Mesenchymal stem cell (in vitro differentiated cells and primary cell): ENCODE measurements around the gene INPP5D.

Experiments used
- DNase-seq: peaks from one replicate; pipeline ENCODE4 v3.0.0-alpha.2; 2013
- H2AFZ ChIP-seq: one replicate; pipeline ENCODE4 v1.6.1; 2013; ENCODE audit warnings: low read depth, mild to moderate bottlenecking, control low read depth, inconsistent platforms, low read length, moderate library complexity
- H2AK5ac ChIP-seq: 2 replicates; pipeline ENCODE4 v1.6.1; 2013; ENCODE audit warnings: low read length, moderate library complexity, mild to moderate bottlenecking, inconsistent platforms; ENCODE audit not compliant: severe bottlenecking
- H2BK120ac ChIP-seq: one replicate; pipeline ENCODE4 v1.6.1; 2013; ENCODE audit warnings: low read depth, mild to moderate bottlenecking, inconsistent platforms, low read length, moderate library complexity
- H2BK12ac ChIP-seq, 2 experiments: one replicate each; pipeline ENCODE4 v1.6.1; 2013; ENCODE audit warnings: inconsistent platforms in 2 of 2, low read length in 2 of 2, mild to moderate bottlenecking in 2 of 2, moderate library complexity in 2 of 2, control low read depth in 1 of 2
- H2BK15ac ChIP-seq: one replicate; pipeline ENCODE4 v1.6.1; 2013; ENCODE audit warnings: mild to moderate bottlenecking, low read depth, inconsistent platforms; ENCODE audit not compliant: poor library complexity, severe bottlenecking
- H2BK5ac ChIP-seq: 2 replicates; pipeline ENCODE4 v1.6.1; 2013; ENCODE audit warnings: low read depth, mild to moderate bottlenecking, low read length, control low read depth, inconsistent platforms; ENCODE audit not compliant: poor library complexity, severe bottlenecking
- H3K14ac ChIP-seq, 2 experiments: one replicate each; pipeline ENCODE4 v1.6.1; 2013; ENCODE audit warnings: inconsistent platforms in 2 of 2, low read length in 2 of 2, control low read depth in 1 of 2, mild to moderate bottlenecking in 1 of 2, moderate library complexity in 1 of 2
- H3K18ac ChIP-seq, 2 experiments: one replicate each; pipeline ENCODE4 v1.6.1; 2013; ENCODE audit warnings: inconsistent platforms in 2 of 2, low read length in 2 of 2, control low read depth in 1 of 2, low read depth in 1 of 2, mild to moderate bottlenecking in 1 of 2
- H3K23ac ChIP-seq, 2 experiments: one replicate each; pipeline ENCODE4 v1.6.1; 2013; ENCODE audit warnings: inconsistent platforms in 2 of 2, low read length in 2 of 2, mild to moderate bottlenecking in 2 of 2, moderate library complexity in 2 of 2, control low read depth in 1 of 2
- H3K27ac ChIP-seq: 2 replicates; pipeline ENCODE4 v1.5.1; 2013; ENCODE audit warnings: mild to moderate bottlenecking, moderate library complexity, low read length, control low read depth, inconsistent platforms; ENCODE audit not compliant: poor library complexity, severe bottlenecking
- H3K27me3 ChIP-seq, 2 experiments: 2 replicates each; pipeline versions ENCODE4 v1.6.1 to v1.7.0; 2013; ENCODE audit warnings: low read length in 2 of 2, mild to moderate bottlenecking in 2 of 2, moderate library complexity in 2 of 2, control low read depth in 1 of 2, inconsistent platforms in 1 of 2; ENCODE audit not compliant: control insufficient read depth in 1 of 2, insufficient read depth in 1 of 2
- H3K36me3 ChIP-seq, 2 experiments: 2 replicates each; pipeline versions ENCODE4 v1.6.1 to v1.7.0; 2013; ENCODE audit warnings: low read length in 2 of 2, control low read depth in 1 of 2, inconsistent platforms in 1 of 2, low read depth in 1 of 2, mild to moderate bottlenecking in 1 of 2; ENCODE audit not compliant: insufficient read depth in 2 of 2, control insufficient read depth in 1 of 2
- H3K4ac ChIP-seq, 2 experiments: one replicate each; pipeline ENCODE4 v1.6.1; 2013; ENCODE audit warnings: inconsistent platforms in 2 of 2, low read length in 2 of 2, mild to moderate bottlenecking in 2 of 2, moderate library complexity in 2 of 2, control low read depth in 1 of 2, low read depth in 1 of 2
- H3K4me1 ChIP-seq: 2 replicates; pipeline ENCODE4 v1.6.1; 2013; ENCODE audit warnings: low read depth, low read length, control low read depth; ENCODE audit not compliant: control insufficient read depth, insufficient read depth
- H3K4me2 ChIP-seq: 2 replicates; pipeline ENCODE4 v1.6.1; 2013; ENCODE audit warnings: low read length, mild to moderate bottlenecking, inconsistent platforms; ENCODE audit not compliant: poor library complexity, severe bottlenecking
- H3K4me3 ChIP-seq, 2 experiments: 2 replicates each; pipeline versions ENCODE4 v1.5.1 to v1.7.0; 2013; ENCODE audit warnings: low read length in 2 of 2, mild to moderate bottlenecking in 2 of 2, control low read depth in 1 of 2, low read depth in 1 of 2; ENCODE audit not compliant: insufficient read depth in 1 of 2
- H3K79me1 ChIP-seq: replicated peaks from 2 replicates; pipeline ENCODE4 v1.6.1; 2013; ENCODE audit warnings: mild to moderate bottlenecking, control low read depth, low read length, inconsistent platforms; ENCODE audit not compliant: poor library complexity, severe bottlenecking
- H3K9ac ChIP-seq: 2 replicates; pipeline ENCODE4 v1.7.0; 2013; ENCODE audit warnings: mild to moderate bottlenecking, low read length, moderate library complexity
- H3K9me3 ChIP-seq: 2 replicates; pipeline ENCODE4 v1.7.0; 2013; ENCODE audit warnings: mild to moderate bottlenecking, low read length; ENCODE audit not compliant: control insufficient read depth
- H4K8ac ChIP-seq: one replicate; pipeline ENCODE4 v1.6.1; 2013; ENCODE audit warnings: inconsistent platforms, mild to moderate bottlenecking, low read length, moderate library complexity
- H4K91ac ChIP-seq: one replicate; pipeline ENCODE4 v1.6.1; 2013; ENCODE audit warnings: mild to moderate bottlenecking, low read length, inconsistent platforms
- WGBS: methylation state at CpG from one replicate; pipeline ENCODE4 v1.1.7; 2013; ENCODE audit warnings: mixed read lengths; 5-methylcytosine and 5-hydroxymethylcytosine counted together

INPP5D gene

GRCh38 chr2:233211548-233211895 is 151.4 kb downstream of the INPP5D start:
- H3K36me3 ChIP-seq = no peaks in the 10 kb centered on the region
- no peak overlapping the region for H3K9ac ChIP-seq
- DNase-seq = no peak
- peak overlapping the region; percentile 46 for H2BK5ac ChIP-seq
- H3K4ac ChIP-seq = no peak overlapping the region
- H4K8ac ChIP-seq = no peak overlapping the region
- no peaks in the 10 kb centered on the region for H3K9me3 ChIP-seq
- H2BK15ac ChIP-seq = no peak overlapping the region
- H3K27ac ChIP-seq = peak overlapping the region; percentile 40
- no peak overlapping the region for H3K14ac ChIP-seq
- H3K4me2 ChIP-seq = no peak overlapping the region
- H2AK5ac ChIP-seq = no peak overlapping the region
- no peak overlapping the region for H4K91ac ChIP-seq
- H3K4me1 ChIP-seq = peaks cover 33% of the 10 kb centered on the region
- H2AFZ ChIP-seq = no peak overlapping the region
- H3K4me3 ChIP-seq = peak overlapping the region in 1 of 2 experiments; percentile 65
- H3K79me1 ChIP-seq = no peaks in the 10 kb centered on the region
- H3K23ac ChIP-seq = no peak overlapping the region
- no peak overlapping the region for H3K18ac ChIP-seq
- no peak overlapping the region for H2BK12ac ChIP-seq
- peaks cover 0 to 44% of the 10 kb centered on the region in 2 experiments for H3K27me3 ChIP-seq
- no peak overlapping the region for H2BK120ac ChIP-seq
- WGBS = 92% methylated on average over 3 of the region's 3 CpGs

- Histone ChIP-seq H3K4me3 (no peak overlapping the region), H3K9me3 (no peaks in the 10 kb centered on the region), H3K27ac (no peak overlapping the region), H3K79me1 (no peaks in the 10 kb centered on the region), H2AK5ac (peak overlapping the region; percentile 43), H2BK5ac (no peak overlapping the region), H3K9ac (no peak overlapping the region), H3K27me3 (peaks cover 0 to 32% of the 10 kb centered on the region in 2 experiments), H3K4me1 (peaks cover 33% of the 10 kb centered on the region), H2BK15ac (no peak overlapping the region), H2BK120ac (no peak overlapping the region), H3K36me3 (no peaks in the 10 kb centered on the region), H4K91ac (no peak overlapping the region), H4K8ac (no peak overlapping the region), H3K4ac (no peak overlapping the region), H3K4me2 (no peak overlapping the region), H3K18ac (no peak overlapping the region), H3K14ac (no peak overlapping the region), H2BK12ac (no peak overlapping the region), H2AFZ (no peak overlapping the region), H3K23ac (no peak overlapping the region)
- DNase-seq = no peak
- 94% methylated on average over 15 of the region's 15 CpGs for WGBS
Observed at GRCh38 chr2:233213011-233213410, 152.9 kb downstream of the INPP5D start.

GRCh38 chr2:233213975-233214374 is 153.8 kb downstream of the INPP5D start:
- Histone ChIP-seq H4K91ac (no peak overlapping the region), H3K79me1 (no peaks in the 10 kb centered on the region), H3K4me3 (no peak overlapping the region), H3K4me2 (no peak overlapping the region), H3K14ac (no peak overlapping the region), H2BK12ac (no peak overlapping the region), H2BK120ac (no peak overlapping the region), H3K27me3 (peaks cover 0 to 29% of the 10 kb centered on the region in 2 experiments), H3K4me1 (peaks cover 24% of the 10 kb centered on the region), H3K27ac (no peak overlapping the region), H2BK15ac (no peak overlapping the region), H2BK5ac (no peak overlapping the region), H3K18ac (no peak overlapping the region), H4K8ac (peak overlapping the region; percentile 22), H2AK5ac (no peak overlapping the region), H3K36me3 (no peaks in the 10 kb centered on the region), H3K23ac (no peak overlapping the region), H3K9ac (no peak overlapping the region), H2AFZ (no peak overlapping the region), H3K4ac (no peak overlapping the region), H3K9me3 (no peaks in the 10 kb centered on the region)
- WGBS = 68% methylated on average over 6 of the region's 6 CpGs
- DNase-seq = no peak

- H2AK5ac ChIP-seq = no peak overlapping the region
- WGBS = 90% methylated on average over 8 of the region's 8 CpGs
- no peak overlapping the region for H4K91ac ChIP-seq
- no peaks in the 10 kb centered on the region for H3K9me3 ChIP-seq
- no peak overlapping the region for H2AFZ ChIP-seq
- no peak overlapping the region for H2BK120ac ChIP-seq
- H3K27ac ChIP-seq = no peak overlapping the region
- no peak overlapping the region for H3K4me3 ChIP-seq
- H3K79me1 ChIP-seq = no peaks in the 10 kb centered on the region
- H3K14ac ChIP-seq = no peak overlapping the region
- no peak overlapping the region for H3K4me2 ChIP-seq
- no peaks in the 10 kb centered on the region for H3K36me3 ChIP-seq
- H3K18ac ChIP-seq = no peak overlapping the region
- H2BK5ac ChIP-seq = no peak overlapping the region
- peaks cover 3 to 13% of the 10 kb centered on the region in 2 experiments for H3K27me3 ChIP-seq
- H2BK15ac ChIP-seq = no peak overlapping the region
- no peak for DNase-seq
- no peak overlapping the region for H3K4ac ChIP-seq
- no peak overlapping the region for H4K8ac ChIP-seq
- H3K9ac ChIP-seq = no peak overlapping the region
- H3K23ac ChIP-seq = no peak overlapping the region
- no peaks in the 10 kb centered on the region for H3K4me1 ChIP-seq
- no peak overlapping the region for H2BK12ac ChIP-seq
Observed at GRCh38 chr2:233217892-233218377, 157.8 kb downstream of the INPP5D start.
